ENCODE measurements around the gene SMIM9.

- TF ChIP-seq ZNF10 (tag by site-specific recombination; IDR thresholded peaks at IDR 0.05) (no peak), KLF10 (tag by site-specific recombination; IDR thresholded peaks at IDR 0.05) (no peak), CTCF (tag by site-specific recombination; IDR thresholded peaks at IDR 0.05) (no peak), ZNF785 (tag by site-specific recombination; IDR thresholded peaks at IDR 0.05) (no peak), ZNF510 (tag by site-specific recombination; IDR thresholded peaks at IDR 0.05; ENCODE audit: insufficient replicate concordance) (no peak)
These were observed 1.7 kb upstream of the SMIM9 start for GRCh38 chrX:154836163-154836562.

Data from HEK293 (cell line).